ENCODE measurements around the gene GTPBP2. TPM values are rescaled to one million over a fixed set of nuclear protein-coding genes. Genes with fewer than 3 reads are reported as not detected.

GTPBP2 gene
- total and polyA plus RNA-seq, 2 of the 8 experiments (the other 6 are each of a cell fraction or from before 2014, with no cell fraction given) = 58.3 to 86.1 TPM

DNA sequence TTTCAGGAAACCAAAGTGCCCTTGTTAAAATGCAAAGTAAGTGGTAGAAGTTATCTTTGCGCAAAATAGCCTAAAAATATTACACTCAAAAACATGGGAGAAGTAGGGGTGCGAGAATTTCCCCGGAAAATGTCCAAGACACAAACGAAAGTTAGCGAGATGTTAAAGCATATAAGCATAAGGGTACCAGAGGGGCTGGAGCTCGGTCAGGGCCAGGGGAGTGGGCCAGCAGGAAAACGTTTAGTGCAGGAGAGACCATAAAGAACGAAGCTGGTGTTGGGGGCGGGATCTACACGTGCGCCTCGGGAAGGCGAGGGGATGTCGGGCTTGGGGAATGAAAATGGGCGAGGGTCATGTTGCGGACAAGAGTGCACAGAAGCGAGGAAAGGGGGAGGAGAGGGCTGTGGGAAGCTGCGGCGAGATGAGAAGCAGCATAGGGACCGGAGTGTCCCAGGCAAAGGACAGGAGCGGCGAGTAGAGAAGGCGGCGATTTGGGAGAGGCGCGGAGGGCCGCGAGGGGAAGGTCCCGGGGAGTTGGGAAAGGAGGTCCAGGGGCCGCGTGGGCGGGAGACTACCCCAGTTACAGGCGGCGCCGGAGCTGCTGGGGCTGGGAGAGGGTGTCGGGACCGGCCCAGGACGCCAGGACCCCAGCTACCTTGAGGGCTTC lies 53.8 kb downstream of the GTPBP2 start (continued):
- TF ChIP-seq, protein P1, sequence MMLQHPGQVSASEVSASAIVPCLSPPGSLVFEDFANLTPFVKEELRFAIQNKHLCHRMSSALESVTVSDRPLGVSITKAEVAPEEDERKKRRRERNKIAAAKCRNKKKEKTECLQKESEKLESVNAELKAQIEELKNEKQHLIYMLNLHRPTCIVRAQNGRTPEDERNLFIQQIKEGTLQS (IDR thresholded peaks at IDR 0.05; ENCODE audit: insufficient read depth, low read depth, low read length) = no peak
- TF ChIP-seq SP4 (IDR thresholded peaks at IDR 0.05; ENCODE audit: low read length) (no peak), PHF8 (conservative IDR thresholded peaks at IDR 0.05; ENCODE audit: low read depth, low read length) (no peak), TEAD4 (IDR thresholded peaks at IDR 0.05; ENCODE audit: low read depth, low read length) (no peak), RAD21 (IDR thresholded peaks at IDR 0.05 in 1 of 2, conservative IDR thresholded peaks at IDR 0.05 in 1 of 2; ENCODE audit: low read depth in 2 of 2, low read length in 2 of 2) (no peak)
